H9 (cell line): Measurements from ENCODE around the gene ATP8A2. TPM values are rescaled to one million over a fixed set of nuclear protein-coding genes. Genes with fewer than 3 reads are reported as not detected.

ENCODE experiments used
- DNase-seq: peaks from one replicate; pipeline ENCODE4 v3.0.0-alpha.2; 2017
- H2AFZ ChIP-seq: one replicate; pipeline ENCODE4 v1.6.1; 2013; ENCODE audit warnings: mild to moderate bottlenecking, low read length, control low read depth, moderate library complexity
- H2AK5ac ChIP-seq: 2 replicates; pipeline ENCODE4 v1.6.1; 2013; ENCODE audit warnings: low read length, control low read depth, mixed read lengths; ENCODE audit not compliant: insufficient read length
- H2BK120ac ChIP-seq: one replicate; pipeline ENCODE4 v1.6.1; 2013; ENCODE audit warnings: low read depth, mild to moderate bottlenecking, low read length, control low read depth, inconsistent platforms; ENCODE audit not compliant: poor library complexity, severe bottlenecking
- H2BK12ac ChIP-seq: 2 replicates; pipeline ENCODE4 v1.6.1; 2013; ENCODE audit warnings: low read length, control low read depth, mixed read lengths, low read depth; ENCODE audit not compliant: insufficient read length
- H2BK15ac ChIP-seq: 2 replicates; pipeline ENCODE4 v1.6.1; 2013; ENCODE audit warnings: low read depth, low read length, control low read depth
- H2BK20ac ChIP-seq: one replicate; pipeline ENCODE4 v1.6.1; 2013; ENCODE audit warnings: low read depth, mild to moderate bottlenecking, low read length, control low read depth, inconsistent platforms; ENCODE audit not compliant: poor library complexity, severe bottlenecking
- H2BK5ac ChIP-seq: 2 replicates; pipeline ENCODE4 v1.6.1; 2013; ENCODE audit warnings: low read length, control low read depth, mixed read lengths; ENCODE audit not compliant: insufficient read length
- H3K14ac ChIP-seq: 2 replicates; pipeline ENCODE4 v1.6.1; 2013; ENCODE audit warnings: low read length, control low read depth; ENCODE audit not compliant: insufficient read depth
- H3K18ac ChIP-seq: 2 replicates; pipeline ENCODE4 v1.6.1; 2013; ENCODE audit warnings: low read depth, mild to moderate bottlenecking, mixed read lengths, low read length, control low read depth; ENCODE audit not compliant: insufficient read length
- H3K23ac ChIP-seq: 2 replicates; pipeline ENCODE4 v1.6.1; 2013; ENCODE audit warnings: low read length, control low read depth, mixed read lengths, low read depth; ENCODE audit not compliant: insufficient read length
- H3K23me2 ChIP-seq: 2 replicates; pipeline ENCODE4 v1.6.1; 2013; ENCODE audit warnings: low read depth, mild to moderate bottlenecking, mixed read lengths, low read length, control low read depth; ENCODE audit not compliant: insufficient read length, poor library complexity, severe bottlenecking
- H3K27ac ChIP-seq: 2 replicates; pipeline ENCODE4 v1.5.1; 2013; ENCODE audit warnings: low read length, control low read depth, mixed read lengths, low read depth; ENCODE audit not compliant: insufficient read length
- H3K27me3 ChIP-seq: 2 replicates; pipeline ENCODE4 v1.6.1; 2013; ENCODE audit warnings: low read length, control low read depth, inconsistent platforms; ENCODE audit not compliant: insufficient read depth
- H3K4ac ChIP-seq: 2 replicates; pipeline ENCODE4 v1.6.1; 2013; ENCODE audit warnings: low read depth, mild to moderate bottlenecking, control low read depth, inconsistent platforms, low read length, moderate library complexity
- H3K4me1 ChIP-seq: 2 replicates; pipeline ENCODE4 v1.6.1; 2013; ENCODE audit warnings: low read length, control low read depth, inconsistent platforms; ENCODE audit not compliant: insufficient read depth
- H3K4me2 ChIP-seq: 2 replicates; pipeline ENCODE4 v1.6.1; 2013; ENCODE audit warnings: low read length, control low read depth, mixed read lengths; ENCODE audit not compliant: insufficient read length, insufficient read depth
- H3K56ac ChIP-seq: 2 replicates; pipeline ENCODE4 v1.6.1; 2013; ENCODE audit warnings: low read depth, mild to moderate bottlenecking, mixed read lengths, low read length, control low read depth; ENCODE audit not compliant: insufficient read length
- H3K79me1 ChIP-seq: 2 replicates; pipeline ENCODE4 v1.6.1; 2013; ENCODE audit warnings: low read depth, mild to moderate bottlenecking, moderate library complexity, low read length, control low read depth, inconsistent platforms; ENCODE audit not compliant: insufficient read depth, poor library complexity, severe bottlenecking
- H3K79me2 ChIP-seq: 2 replicates; pipeline ENCODE4 v1.6.1; 2013; ENCODE audit warnings: low read length, control low read depth, inconsistent platforms; ENCODE audit not compliant: insufficient read depth
- H3K9ac ChIP-seq: 2 replicates; pipeline ENCODE4 v1.6.1; 2013; ENCODE audit warnings: low read length, control low read depth, mixed read lengths; ENCODE audit not compliant: insufficient read length; ENCODE audit errors: extremely low read depth
- H3K9me3 ChIP-seq: one replicate; pipeline ENCODE4 v1.6.1; 2013; ENCODE audit warnings: low read depth, low read length, inconsistent platforms; ENCODE audit not compliant: control insufficient read depth
- H3T11ph ChIP-seq: one replicate; pipeline ENCODE4 v1.6.1; 2013; ENCODE audit warnings: mild to moderate bottlenecking, low read length, control low read depth, inconsistent platforms
- H4K20me1 ChIP-seq: one replicate; pipeline ENCODE4 v1.6.1; 2013; ENCODE audit not compliant: control insufficient read depth, insufficient read length, insufficient read depth
- H4K5ac ChIP-seq: 2 replicates; pipeline ENCODE4 v1.6.1; 2013; ENCODE audit warnings: low read depth, mild to moderate bottlenecking, mixed read lengths, low read length, control low read depth; ENCODE audit not compliant: insufficient read length
- H4K8ac ChIP-seq: replicated peaks from 2 replicates; pipeline ENCODE4 v1.6.1; 2013; ENCODE audit warnings: low read length, control low read depth, mixed read lengths, low read depth; ENCODE audit not compliant: insufficient read length
- H4K91ac ChIP-seq: 2 replicates; pipeline ENCODE4 v1.6.1; 2013; ENCODE audit warnings: low read depth, mild to moderate bottlenecking, moderate library complexity, mixed read lengths, low read length, control low read depth; ENCODE audit not compliant: insufficient read length
- H3K27ac Mint-ChIP-seq, 3 experiments: 2 replicates in 2 of 3; 3 replicates in 1 of 3; pipeline ENCODE4 v1.8.0; 2020 to 2021; ENCODE audit warnings: mixed read lengths in 3 of 3, mild to moderate bottlenecking in 1 of 3, moderate library complexity in 1 of 3
- H3K27me3 Mint-ChIP-seq: 2 replicates; pipeline ENCODE4 v1.8.0; 2021; ENCODE audit warnings: low read depth, mild to moderate bottlenecking, moderate library complexity, mixed read lengths
- H3K36me3 Mint-ChIP-seq, 3 experiments: 2 replicates in 2 of 3; 3 replicates in 1 of 3; pipeline ENCODE4 v1.8.0; 2020 to 2021; ENCODE audit warnings: low read depth in 3 of 3, mixed read lengths in 3 of 3; ENCODE audit not compliant: insufficient read depth in 1 of 3
- H3K4me1 Mint-ChIP-seq, 2 experiments: 2 replicates each; pipeline ENCODE4 v1.8.0; 2020; ENCODE audit warnings: mixed read lengths in 2 of 2
- H3K4me3 Mint-ChIP-seq, 2 experiments: 2 replicates in 1 of 2; 3 replicates in 1 of 2; pipeline ENCODE4 v1.8.0; 2020 to 2021; ENCODE audit warnings: mild to moderate bottlenecking in 2 of 2, mixed read lengths in 2 of 2, moderate library complexity in 1 of 2
- H3K9me3 Mint-ChIP-seq, 2 experiments: 2 replicates in 1 of 2; 3 replicates in 1 of 2; pipeline ENCODE4 v1.8.0; 2020; ENCODE audit warnings: mild to moderate bottlenecking in 2 of 2, mixed read lengths in 2 of 2, moderate library complexity in 1 of 2
- CTCF ChIP-seq: fragments of 200-600 bp; sonication (generic); conservative IDR thresholded peaks from 3 replicates; pipeline ENCODE4 v1.8.0; 2021; ENCODE audit warnings: antibody characterized with exemption, mild to moderate bottlenecking
- WGBS: extraction: QIAGEN DNeasy Blood & Tissue Kit; methylation state at CpG from one replicate; pipeline ENCODE4 v1.1.7; 2013; ENCODE audit warnings: missing lambda C conversion rate, low lambda C conversion rate, mixed read lengths; ENCODE audit not compliant: insufficient read length; ENCODE audit errors: extremely low coverage; 5-methylcytosine and 5-hydroxymethylcytosine counted together
- total RNA-seq: library from RNA; stranded (reverse); gene quantifications from 2 replicates; pipeline ENCODE4 v1.2.1, GENCODE V29; 2021

Gene ATP8A2
- total RNA-seq, 1 experiment from 2014 or later = 18.2 TPM

GRCh38 chr13:25874064-25874737 lies 502.4 kb downstream of the ATP8A2 start:
- Mint-ChIP-seq H3K4me3 (no peak overlapping the region), H3K9me3 (peaks cover 2% of the 10 kb centered on the region in 2 experiments; a peak in 2 of 5 replicates), H3K36me3 (peaks cover 0 to 7% (median 5%) of the 10 kb centered on the region in 3 experiments; a peak in 5 of 7 replicates), H3K27ac (peak overlapping the region in 1 of 3 experiments; percentile 27; a peak in 1 of 7 replicates), H3K4me1 (peaks cover 38 to 42% of the 10 kb centered on the region in 2 experiments), H3K27me3 (no peaks in the 10 kb centered on the region)
- Histone ChIP-seq H4K5ac (no peak overlapping the region), H3K27me3 (no peaks in the 10 kb centered on the region), H3K56ac (no peak overlapping the region), H2BK12ac (no peak overlapping the region), H2BK20ac (no peak overlapping the region), H3K4me1 (peaks cover 4% of the 10 kb centered on the region; the same call in 1 of the 2 replicates), H2AK5ac (no peak overlapping the region), H3T11ph (no peak overlapping the region), H3K27ac (no peak overlapping the region), H3K23me2 (no peaks in the 10 kb centered on the region), H2AFZ (no peak overlapping the region), H3K18ac (no peak overlapping the region), H3K79me2 (no peaks in the 10 kb centered on the region), H3K9ac (no peak overlapping the region), H3K14ac (no peak overlapping the region), H4K91ac (no peak overlapping the region), H3K4me2 (no peak overlapping the region), H3K4ac (no peak overlapping the region), H3K23ac (no peak overlapping the region), H4K20me1 (no peaks in the 10 kb centered on the region), H2BK120ac (no peak overlapping the region), H4K8ac (no peak overlapping the region), H3K79me1 (no peaks in the 10 kb centered on the region), H3K9me3 (no peaks in the 10 kb centered on the region), H2BK5ac (no peak overlapping the region), H2BK15ac (no peak overlapping the region)
- WGBS = no CpG with 5 or more reads among the region's 11 CpGs
- DNase-seq = no peak
- no peak for TF ChIP-seq CTCF
